GM18520 (cell line): ENCODE data around the gene PKD2L1.

Experiments used
- ATAC-seq: cut with Tn5 transposase; IDR thresholded peaks from one replicate; pipeline ENCODE4 v1.9.1; 2021; ENCODE audit not compliant: unreplicated experiment

Gene PKD2L1

DNA sequence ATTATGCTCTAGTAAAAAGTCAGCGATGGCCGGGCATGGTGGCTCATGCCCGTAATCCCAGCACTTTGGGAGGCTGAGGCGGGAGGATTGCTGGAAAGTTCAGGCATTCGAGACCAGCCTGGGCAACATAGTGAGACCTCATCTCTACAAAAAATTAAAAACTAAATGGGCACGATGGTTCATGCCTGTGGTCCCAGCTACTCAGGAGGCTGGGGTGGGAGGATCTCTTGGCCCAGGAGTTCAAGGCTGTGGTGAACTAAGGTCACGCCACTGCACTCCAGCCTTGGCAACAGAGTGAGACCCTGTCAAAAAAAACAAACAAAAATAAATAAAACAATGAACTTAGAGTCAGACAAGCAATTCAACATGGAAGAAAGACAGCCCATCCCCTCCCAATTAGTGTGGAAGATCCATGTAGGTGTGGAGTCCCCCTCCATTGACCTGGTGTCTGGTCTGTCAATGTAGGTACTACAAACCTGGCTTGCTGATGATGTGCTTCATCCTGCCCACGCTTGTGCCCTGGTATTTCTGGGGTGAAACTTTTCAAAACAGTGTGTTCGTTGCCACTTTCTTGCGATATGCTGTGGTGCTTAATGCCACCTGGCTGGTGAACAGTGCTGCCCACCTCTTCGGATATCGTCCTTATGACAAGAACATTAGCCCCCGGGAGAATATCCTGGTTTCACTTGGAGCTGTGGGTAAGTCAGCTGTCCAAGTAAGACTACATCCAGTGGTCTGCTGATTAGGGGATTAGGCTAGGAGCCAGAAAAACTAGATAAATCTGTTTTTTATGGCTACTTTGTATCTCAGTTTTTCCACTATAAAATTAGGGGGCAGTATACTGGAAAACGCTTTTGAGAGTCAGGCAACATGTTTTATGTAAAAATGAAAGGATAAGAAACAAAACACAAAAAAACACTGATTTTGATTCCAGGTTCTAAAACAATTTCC lies 26.3 kb upstream of the PKD2L1 start:
- ATAC-seq = no peak

DNA sequence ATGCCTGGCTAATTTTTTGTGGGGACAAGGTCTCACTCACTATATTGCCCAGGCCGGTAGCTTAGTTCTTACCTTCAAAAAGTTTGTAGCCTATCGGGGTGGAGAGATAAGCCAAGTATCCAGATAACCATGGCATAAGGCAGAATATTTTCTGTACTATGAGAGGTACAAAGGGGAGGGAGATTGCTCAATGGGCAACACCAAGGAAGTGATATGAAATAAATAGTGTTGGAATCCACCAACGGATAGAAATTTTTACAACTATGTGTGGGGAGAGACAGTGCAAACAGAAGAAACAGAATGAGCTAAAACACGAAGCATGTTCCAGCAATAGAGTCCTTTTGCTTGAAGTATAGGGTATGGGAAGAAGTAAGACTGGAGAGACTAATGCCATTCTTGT lies 25.1 kb upstream of the PKD2L1 start:
- no peak for ATAC-seq

DNA sequence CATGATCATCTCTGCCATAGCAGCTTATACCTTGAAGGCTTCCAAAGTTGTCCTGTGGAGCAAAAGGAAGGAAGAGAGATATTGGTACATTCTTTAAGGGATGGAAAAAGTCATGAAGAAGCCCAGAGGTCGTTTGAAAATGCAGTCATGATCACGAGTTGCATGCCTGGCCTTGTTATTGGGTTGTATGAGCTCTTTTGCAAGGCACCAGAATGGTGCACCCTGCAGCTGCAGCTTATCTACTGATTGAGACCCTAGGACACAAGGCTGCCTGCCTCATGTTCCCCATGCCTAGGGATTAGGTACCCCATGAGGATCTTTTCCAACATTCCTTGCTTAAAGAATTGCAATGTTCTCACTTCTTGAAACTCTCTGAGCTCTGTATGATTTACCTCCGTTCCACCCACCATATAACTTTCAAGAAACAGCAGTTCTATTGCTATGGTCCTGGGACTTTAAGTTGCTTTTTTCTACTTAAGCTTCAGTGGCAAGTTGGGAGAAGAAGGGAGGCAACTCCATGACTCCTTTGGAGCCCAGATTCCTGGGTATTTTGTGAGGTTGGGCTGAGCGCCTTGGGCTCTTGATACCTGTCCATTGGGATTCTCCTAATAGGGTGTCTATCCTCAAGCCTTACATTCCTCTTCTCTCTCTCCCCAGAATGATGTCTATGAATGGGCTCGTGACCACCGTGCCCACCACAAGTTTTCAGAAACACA lies 23.9 kb upstream of the PKD2L1 start:
- ATAC-seq = no peak

DNA sequence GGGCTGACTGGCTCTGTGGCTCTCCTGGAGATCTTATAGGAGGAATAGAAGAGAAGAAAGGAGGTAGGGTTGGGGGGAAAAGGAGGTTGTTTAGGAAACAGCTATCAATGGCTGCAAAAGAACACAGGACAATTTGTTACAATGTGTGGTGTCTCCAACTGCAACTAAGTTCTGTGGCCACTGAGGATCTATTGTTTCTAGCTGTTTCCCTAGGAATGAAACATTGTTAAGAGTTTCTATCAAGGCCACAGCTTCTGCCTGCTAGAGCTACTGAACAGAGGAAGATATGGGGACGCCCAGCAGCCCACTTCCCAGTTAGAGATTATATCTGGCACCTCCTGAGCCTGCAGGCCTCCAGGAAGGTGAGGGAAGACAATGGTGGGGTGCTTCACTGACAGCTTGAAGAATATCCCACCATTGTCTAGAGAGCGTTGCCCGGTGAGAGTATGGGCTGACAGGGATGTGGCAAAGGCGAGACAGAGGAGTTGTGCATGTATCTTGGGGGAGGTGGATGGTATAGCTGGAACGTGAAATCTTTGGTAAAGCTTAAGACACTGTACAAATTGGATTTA lies 21.0 kb upstream of the PKD2L1 start:
- ATAC-seq = no peak

DNA sequence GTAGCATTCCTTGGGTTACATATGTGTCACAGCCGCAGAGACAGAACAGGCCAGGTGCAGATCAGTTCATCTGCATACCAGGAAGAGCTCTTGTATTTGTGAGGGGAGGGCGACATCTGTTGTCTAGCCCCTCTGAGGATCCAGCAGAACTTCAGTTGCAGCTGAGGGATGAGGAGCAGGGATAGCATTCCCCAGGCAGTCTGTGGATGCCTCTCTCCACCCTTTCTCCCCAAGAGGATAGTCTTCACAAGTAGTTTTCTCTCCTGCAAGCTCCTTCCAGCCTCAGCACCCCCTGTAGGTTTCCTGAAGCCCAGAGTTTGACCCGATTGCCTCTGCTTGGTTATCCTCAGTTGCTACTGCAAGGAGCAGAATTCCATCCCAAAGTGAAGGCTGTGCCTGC lies 19.6 kb upstream of the PKD2L1 start:
- no peak for ATAC-seq

DNA sequence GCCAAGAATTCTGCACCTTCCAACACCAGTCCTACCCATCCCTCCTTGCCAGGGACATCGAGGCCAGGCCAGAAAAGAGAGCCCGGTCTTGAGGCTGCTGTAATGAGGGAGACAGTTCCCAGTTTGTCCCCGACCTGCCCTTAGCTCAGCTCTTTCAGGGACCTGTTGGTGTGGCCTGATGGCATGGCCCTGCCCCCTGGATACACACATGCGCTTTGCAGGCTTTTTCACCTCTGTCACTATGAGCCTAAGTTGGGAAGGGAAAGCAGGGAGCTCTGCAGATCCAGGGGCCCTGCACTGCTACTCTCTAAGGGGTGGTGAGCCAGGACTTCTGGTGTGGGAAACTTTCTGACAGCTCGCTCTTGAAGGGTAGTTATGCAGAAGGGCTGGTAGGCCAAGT lies 19.1 kb upstream of the PKD2L1 start:
- no peak for ATAC-seq

DNA sequence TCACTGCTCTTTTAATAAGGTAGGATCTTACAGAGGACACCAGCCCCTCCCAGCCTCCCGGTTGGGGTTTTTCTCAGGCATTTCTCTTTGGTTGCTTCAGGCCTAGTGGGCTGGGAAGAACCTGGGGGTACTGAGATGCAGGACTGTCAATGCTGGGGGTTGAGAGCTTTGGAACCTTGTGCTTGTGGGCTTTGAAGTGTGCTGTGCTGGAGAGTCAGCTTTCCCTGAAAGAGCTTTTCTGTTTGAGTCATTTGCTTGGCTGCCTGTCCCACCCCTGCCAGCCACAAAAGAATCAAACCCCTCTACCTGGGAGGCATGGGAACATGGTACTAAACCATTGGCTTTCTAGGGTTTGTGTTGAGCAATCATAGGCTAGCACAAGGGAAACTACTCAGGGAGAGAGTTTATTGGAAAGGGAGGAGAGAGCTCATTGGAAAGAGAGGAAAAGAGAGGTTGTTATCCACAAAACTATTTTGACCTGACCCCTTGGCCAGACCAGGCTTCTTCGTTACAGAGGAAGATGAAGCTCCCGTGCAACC lies 18.4 kb upstream of the PKD2L1 start:
- no peak for ATAC-seq

DNA sequence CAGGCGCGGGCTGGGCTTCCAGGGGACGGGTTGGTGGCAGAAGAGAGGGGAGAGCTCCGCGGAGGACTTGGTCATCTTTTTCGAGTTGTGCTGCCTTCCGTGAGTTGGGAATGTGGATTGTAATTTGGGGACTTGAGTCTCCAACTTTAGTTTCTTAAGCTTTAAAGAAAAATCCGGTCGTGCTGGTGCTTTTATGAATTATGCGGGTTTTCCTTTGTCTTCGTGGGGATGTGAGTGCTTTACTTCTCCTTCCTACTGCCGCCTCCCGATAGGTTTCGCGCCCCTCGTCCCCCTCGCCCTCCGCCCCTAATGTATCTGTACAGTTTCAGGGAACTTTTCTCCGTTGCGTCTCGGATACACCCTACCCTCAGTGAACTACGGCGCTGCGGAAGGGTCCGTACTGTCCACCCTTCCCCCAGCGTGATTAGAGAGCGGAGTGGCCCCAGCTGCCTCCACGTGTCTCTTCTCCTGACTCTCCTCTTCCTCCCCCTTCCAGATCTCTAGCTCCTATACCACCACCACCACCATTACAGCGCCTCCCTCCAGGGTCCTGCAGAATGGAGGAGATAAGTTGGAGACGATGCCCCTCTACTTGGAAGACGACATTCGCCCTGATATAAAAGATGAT lies 17.7 kb upstream of the PKD2L1 start:
- no peak for ATAC-seq

DNA sequence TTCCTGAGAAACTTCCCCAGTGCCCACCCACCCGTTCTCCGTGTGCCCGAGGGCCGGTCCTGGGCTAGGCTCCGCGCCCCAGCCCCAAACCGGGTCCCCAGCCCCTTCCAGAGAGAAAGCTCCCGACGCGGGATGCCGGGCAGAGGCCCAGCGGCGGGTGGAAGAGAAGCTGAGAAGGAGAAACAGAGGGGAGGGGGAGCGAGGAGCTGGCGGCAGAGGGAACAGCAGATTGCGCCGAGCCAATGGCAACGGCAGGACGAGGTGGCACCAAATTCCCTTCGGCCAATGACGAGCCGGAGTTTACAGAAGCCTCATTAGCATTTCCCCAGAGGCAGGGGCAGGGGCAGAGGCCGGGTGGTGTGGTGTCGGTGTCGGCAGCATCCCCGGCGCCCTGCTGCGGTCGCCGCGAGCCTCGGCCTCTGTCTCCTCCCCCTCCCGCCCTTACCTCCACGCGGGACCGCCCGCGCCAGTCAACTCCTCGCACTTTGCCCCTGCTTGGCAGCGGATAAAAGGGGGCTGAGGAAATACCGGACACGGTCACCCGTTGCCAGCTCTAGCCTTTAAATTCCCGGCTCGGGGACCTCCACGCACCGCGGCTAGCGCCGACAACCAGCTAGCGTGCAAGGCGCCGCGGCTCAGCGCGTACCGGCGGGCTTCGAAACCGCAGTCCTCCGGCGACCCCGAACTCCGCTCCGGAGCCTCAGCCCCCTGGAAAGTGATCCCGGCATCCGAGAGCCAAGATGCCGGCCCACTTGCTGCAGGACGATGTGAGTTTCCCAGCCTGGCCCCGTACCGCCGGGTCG lies 16.9 kb upstream of the PKD2L1 start, which contains the start of gene SCD:
SCD (plus strand) TSS at position 469 of the 803 bp plus-strand sequence; CDS start at position 741, 272 bp downstream.
- peak; percentile 85 for ATAC-seq

DNA sequence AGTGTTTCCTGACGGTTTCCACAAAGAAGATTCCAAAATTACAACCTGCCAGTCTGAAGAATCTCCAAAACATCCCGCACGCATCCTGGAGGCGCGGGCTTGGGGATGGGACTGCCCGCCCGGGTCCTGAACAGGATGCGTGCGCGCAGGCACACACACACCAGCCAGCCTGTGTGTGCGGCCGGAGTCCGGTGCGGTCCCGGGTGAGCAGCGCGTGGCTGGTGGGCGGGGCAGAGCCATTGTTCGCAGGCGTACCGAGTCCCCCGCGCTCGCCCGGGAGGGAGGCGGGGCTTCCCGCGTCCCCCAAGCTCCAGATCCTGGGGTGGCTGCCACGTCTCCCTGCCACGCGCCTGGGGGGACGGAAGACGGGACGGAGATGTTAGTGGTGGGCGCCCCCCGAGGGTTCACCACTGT lies 16.3 kb upstream of the PKD2L1 start:
- peak; percentile 23 for ATAC-seq

DNA sequence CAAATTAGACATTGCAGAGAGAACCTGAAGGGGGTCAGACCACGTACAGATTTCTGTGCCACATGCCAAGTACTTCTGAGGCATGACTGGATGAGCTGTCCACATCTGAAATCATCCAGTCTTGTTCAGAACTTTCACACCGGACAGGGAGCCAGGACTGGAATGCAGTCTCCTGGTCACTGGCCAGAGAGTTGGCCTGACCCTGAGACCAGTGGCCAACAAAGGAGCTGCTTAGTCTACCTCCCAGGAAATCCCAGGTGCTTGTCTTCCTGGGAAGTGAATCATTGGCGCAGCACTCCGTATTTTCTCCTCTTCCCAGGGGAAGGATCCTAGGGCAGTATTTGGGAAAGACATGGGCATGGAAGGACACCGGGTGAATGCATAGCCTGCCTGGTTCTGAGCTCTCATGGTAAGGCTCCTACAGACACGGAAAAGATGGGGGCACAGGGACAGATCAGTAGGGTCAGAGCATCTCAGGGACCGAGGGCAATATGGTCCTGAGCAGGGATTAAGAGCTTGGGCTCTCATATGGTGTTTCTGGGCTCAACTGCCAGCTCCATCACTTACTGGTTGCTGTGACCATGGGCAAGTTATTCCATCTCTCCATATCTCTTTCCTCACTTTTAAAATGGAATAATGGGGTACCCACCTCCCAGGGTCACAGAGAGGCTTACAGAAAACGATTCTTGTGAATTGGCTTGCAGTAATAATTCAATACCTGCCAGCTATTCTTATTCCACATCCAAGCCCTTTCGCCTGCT lies 15.7 kb upstream of the PKD2L1 start:
- ATAC-seq = no peak

DNA sequence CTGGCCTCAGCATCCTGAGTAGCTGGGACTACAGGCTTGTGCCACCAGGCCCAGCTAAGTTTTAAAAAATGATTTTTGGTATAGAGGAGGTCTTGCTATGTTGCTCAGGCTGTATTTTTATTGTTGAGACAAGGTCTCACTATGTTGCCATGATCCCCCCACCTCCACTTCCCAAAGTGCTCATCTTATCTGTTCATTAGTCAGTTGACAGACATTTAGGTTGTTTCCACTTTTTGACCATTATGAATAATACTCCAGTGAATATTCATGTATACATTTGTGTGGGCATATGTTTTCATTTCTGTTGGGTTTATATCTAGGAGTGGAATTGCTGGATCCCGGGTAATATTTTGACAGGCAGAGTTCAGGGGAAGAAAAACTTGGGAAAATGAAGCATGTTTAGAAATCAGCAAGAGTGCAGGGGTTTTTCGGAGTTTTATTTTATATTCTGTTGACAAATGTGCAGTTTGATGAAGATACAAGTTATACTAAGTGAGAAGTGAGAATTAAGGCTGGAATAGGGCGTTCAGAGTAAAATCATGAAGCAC lies 14.3 kb upstream of the PKD2L1 start:
- no peak for ATAC-seq

DNA sequence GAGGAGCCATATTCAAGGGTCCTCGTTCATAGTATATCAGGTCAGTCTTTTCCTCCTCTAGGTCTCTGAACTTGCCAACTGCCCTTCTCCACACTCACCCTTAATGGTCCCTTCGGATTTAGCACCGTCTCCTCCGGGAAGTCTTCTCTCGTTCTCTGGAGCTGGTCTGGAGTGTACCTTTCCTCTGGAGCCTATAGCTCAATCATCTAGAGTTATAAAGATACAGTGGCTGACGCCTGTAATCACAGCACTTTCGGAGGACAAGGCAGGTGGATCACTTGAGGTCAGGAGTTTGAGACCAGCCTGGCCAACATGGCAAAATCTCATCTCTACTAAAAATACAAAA lies 12.6 kb upstream of the PKD2L1 start:
- no peak for ATAC-seq

DNA sequence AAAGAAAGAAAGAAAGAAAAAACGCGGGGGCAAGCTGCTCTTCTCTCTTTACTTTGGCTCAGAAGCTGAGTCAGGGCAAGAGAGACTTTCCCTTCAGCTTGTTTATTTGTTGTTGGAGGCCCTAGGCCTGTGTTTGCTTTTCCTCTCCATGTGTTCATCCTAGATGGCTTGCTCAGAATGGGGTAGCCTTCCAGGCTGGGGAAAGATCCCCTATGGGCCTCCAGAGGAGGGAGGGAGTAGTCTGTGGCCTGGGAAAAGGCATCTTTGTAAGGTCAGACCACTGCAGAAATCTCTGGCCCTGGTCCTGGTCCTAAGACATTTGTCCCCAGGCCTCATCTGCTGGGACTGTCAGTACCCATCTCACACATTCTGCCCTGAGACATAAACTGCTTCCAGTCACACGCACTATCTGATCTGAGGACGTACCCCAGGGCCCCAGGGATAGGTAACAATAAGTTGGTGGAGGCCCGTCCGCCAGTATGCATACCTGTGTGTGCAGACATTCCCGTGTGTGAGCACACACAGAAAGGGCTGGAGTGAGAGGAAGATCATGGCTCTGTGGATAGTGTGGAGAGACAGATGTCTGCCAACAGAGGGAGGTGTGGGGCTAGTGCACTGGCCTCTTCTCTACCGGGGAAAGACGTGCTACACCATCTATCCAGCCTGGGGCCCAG lies 12.1 kb upstream of the PKD2L1 start:
- ATAC-seq = no peak

DNA sequence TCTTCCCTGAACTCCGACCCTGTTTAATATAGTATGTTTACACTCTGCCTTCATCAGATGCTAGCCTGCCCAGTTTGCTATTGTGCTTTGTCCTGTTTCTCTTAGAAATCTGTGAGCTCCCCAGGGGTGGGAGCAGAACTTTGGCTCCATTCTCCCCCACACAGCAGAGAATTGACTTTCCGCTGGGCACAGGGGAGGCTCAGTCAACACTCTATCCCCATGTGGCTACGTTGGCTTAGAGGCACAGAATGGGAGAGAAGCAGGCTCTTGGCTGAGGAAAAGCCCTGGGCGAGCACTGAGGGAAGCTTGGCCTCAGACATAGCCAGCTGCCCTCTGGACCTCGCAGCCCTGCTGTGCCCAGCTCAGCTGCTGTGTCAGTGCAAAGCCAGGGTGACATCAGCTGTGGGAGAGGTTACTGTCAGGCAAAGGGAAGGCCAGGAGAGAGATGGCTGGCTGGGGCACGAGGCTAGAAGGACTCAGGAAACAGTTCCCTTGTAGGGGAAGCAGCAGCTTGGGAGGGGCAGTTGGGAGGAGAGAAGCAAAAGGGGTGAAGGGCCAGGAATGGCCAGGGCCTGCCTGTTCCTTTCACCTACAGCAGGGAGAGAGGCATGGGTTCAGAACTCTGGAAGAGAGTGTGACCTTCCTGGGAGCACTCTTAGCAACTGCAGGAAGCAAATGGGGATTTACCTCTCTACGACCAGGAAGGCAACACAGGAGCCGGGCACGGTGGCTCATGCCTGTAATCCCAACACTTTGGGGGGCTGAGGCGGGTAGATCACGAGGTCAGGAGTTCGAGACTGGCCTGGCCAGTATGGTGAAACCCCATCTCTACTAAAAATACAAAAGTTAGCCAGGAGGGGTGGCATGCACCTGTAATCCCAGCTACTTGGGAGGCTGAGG lies 11.2 kb upstream of the PKD2L1 start:
- ATAC-seq = no peak

DNA sequence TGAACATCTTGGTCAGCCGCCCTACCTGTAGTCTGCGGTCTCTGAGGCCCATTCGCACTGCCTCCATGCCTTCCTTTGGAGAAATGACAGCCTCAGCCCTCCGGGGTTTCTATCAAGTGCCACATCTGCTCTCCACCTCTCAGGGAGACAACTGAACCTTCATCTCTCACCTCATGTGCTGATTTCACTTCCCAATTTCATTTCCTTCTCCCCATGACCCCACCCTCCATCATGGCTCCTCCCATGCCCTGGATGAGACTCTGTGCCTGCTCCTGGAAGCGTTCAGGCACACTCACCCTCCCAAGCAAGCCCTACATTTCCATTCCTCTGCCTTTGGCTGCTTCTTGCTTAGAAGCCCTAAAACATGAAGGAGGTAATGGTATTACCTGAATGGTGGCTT lies 9.2 kb upstream of the PKD2L1 start:
- ATAC-seq = no peak

DNA sequence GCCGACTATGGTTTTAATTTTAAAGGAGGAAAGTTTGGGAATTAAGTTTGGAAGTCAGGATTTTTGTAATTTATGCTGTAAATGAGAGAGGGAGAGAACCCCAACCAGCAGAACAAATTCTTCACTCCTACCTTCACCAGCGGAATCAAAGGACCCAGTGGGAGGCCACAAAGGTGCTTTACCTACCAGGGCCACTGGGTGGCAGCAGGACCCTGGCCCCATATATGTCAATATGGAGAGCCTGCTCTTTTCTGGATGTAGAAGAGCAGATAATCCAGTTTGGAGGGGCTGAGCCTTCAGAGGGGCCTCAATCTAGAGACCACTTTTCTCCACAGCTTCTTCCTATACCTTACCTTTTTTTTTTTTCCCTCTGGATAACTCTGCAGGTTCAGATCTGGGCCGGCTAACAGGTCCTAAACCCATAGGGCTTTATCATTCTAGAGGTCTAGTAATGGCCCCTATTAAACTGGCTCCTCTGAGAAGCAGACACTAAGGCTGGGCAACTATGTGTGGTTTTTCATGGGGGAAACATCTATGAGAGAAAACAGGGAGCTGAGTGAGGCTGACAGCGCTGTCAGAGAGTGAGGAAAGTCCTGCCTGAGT lies 8.5 kb upstream of the PKD2L1 start:
- ATAC-seq = no peak
